GM21619 (cell line): ENCODE data around the gene TUBGCP4.

Experiments
- ATAC-seq: cut with Tn5 transposase; IDR thresholded peaks from one replicate; pipeline ENCODE4 v1.9.1; 2021; ENCODE audit not compliant: unreplicated experiment

The TUBGCP4 gene

DNA sequence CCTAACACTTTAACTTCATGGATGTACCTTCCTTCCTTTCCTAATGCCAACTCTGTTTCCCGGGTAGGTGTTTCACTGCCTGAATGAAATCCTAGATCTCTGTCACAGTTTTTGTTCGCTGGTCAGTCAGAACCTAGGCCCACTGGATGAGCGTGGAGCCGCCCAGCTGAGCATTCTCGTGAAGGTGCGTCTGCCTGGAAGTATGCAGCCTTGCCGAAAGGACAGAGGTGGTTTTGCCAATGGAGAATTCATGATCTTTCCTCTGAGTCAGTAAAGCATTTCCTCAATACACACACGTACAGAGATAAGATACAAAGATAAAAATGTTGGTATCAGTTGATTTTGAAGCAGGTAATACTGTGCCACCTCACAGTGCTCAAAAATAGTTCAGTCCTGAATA is 32.7 kb downstream of the TUBGCP4 start:
- ATAC-seq, result no peak

GRCh38 chr15:43404130-43404529 is 33.2 kb downstream of the TUBGCP4 start:
- no peak for ATAC-seq

- no peak for ATAC-seq
Observed at GRCh38 chr15:43406189-43406588, 35.3 kb downstream of the TUBGCP4 start.

- ATAC-seq, result no peak
Observed at GRCh38 chr15:43406808-43407207, 35.9 kb downstream of the TUBGCP4 start.

- no peak for ATAC-seq
Observed at GRCh38 chr15:43408789-43409188, 37.9 kb downstream of the TUBGCP4 start.

GRCh38 chr15:43410572-43411214 is 39.8 kb downstream of the TUBGCP4 start:
- no peak for ATAC-seq

DNA sequence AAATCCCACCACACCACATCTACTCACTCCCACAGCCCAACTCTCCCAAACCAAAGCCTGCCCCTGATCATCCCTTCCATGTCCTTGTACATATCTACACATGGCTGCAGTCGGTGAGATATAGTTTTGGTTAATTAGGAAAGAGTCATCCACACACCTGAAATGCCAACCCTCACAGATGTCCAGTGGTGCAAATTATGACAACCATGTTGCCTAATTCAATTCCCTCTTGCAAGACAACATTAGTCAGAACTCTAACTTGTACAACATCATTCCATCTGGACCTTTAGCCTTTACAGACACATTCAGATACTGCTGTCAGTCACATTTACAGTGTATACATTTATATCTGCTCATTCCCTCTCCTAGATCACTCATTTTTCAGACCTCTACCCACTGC is 41.2 kb downstream of the TUBGCP4 start:
- no peak for ATAC-seq

- no peak for ATAC-seq
Observed at GRCh38 chr15:43414196-43414595, 43.3 kb downstream of the TUBGCP4 start.

DNA sequence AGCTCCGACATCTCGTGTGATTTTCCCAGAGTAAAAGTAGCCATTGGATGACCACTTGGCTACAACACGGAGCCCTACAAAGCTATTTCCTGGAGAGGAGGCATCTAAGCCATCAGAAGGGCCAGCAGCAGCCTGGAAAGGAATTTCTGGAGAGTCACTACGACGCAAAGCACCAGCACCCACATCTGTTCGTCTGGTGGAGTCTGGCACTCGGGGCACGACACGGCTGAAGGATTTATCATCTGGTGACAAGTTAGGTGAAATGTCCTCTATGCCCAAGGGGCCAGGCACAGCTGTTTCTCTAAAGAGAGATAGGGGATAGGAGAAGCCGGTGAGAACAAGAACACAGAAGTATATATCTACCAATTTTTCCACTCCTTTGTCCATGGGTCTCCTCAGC is 49.5 kb downstream of the TUBGCP4 start:
- ATAC-seq, result no peak

- no peak for ATAC-seq
Observed at GRCh38 chr15:43420876-43421275, 50.0 kb downstream of the TUBGCP4 start.

DNA sequence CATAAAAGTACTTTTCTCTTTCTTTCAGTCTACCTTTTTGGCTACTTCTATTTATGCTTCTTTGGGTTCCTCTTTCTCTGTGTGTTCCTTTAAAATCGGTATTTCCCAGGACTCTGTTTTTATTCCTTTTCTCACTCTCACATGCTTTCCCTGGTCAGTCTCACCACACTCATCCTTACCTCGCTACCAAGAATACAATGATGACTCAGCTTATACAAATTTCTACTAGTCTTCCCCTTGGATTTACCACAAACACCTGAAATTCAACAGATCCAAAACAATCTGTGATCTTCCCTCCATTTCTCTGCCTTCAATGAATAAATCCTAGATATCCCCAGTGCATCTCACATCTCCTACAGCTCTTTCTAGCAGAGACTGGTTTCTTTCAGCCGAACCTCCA is 52.9 kb downstream of the TUBGCP4 start:
- ATAC-seq, result no peak

DNA sequence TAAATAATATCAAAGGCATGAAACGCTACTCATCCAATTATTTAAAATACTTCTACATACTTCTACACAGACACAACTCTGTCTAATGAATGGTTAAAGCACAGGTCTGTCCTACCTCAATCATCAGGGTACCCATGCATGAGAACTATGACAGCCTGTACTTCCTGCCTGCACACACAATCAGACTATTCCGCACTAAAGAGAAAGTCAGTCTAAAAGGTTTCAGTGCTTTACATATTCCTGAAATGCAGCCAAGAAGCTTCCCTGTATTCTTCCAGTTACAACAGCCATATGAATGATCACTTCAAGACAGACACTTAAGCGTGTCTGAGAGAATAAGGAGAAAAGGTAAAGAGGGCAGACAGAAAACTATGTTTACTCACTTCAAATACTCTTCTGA is 58.8 kb downstream of the TUBGCP4 start:
- ATAC-seq, result no peak

DNA sequence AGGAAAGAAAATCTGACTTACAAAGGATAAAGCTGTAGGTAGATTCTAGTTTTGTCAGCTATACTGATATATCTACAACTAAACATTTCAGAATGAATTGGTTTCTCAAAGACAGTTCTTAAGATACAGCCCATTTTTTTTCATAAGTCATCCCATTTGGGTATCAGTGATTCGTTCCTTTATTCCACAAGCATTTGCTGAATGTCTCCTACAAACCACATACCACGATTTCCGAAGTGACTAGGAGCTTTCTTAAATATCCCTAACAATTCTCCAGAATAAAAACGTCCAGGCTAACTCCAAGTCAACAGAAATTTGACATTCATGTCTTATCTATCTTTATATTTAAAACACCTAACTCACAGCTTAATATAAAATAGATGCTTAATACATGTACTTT is 62.3 kb downstream of the TUBGCP4 start:
- no peak for ATAC-seq

GRCh38 chr15:43433661-43434303 is 62.9 kb downstream of the TUBGCP4 start:
- no peak for ATAC-seq

DNA sequence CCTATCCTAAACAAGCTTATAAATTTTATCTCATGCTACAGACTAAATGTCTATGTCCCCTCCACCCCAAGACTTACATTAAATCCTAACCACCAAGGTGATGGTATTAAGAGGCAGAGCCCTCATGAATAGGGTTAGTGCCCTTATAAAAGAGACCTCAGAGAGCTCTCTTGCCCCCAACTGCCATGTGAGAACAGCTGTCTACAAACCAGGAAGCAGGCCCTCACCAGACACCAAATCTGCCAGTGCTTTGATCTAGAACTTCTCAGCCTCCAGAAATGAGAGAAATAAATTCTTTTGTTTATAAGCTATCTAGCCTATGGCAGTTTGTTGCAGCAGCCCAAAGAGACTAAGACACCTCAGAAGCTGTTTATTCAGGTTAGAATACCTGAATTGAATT is 63.5 kb downstream of the TUBGCP4 start:
- ATAC-seq, result no peak

- no peak for ATAC-seq
Observed at GRCh38 chr15:43436395-43436794, 65.5 kb downstream of the TUBGCP4 start.

DNA sequence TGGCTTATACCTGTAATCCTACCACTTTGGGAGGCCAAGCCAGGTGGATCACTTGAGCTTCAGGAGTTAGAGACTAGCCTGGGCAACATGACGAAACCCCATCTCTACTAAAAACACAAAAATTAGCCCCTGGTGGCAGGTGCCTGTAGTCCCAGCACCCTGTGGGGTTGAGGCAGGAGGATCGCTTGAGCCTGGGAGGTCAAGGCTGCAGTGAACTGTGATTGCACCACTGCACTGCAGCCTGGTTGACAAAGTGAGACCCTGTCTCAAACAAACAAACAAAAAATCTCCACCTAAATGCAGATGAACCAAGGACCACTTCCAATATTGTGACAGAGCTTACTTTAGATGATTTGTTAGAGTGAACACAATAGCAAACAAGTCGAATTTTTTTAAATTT is 68.4 kb downstream of the TUBGCP4 start:
- no peak for ATAC-seq

- ATAC-seq, result peak; percentile 69
Observed at GRCh38 chr15:43440721-43441281, 69.9 kb downstream of the TUBGCP4 start.

DNA sequence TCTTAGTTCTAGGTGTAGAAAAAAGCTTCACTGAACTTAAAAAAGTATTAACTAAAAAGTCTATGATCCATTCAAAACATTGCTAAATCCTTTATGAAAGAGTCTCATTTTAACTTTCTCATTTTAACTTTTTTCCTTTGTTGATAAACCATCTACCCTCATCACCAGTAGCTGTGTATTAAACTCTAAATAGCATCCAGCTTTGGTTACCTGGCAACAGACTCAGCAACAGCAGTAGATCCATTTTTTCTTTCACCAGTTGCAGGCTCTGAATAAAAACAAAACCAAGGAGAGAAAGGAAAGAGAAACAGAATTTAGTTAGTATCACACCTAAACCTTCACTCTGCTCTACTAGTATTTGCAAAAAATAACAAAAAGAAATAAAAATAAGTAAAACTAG is 70.4 kb downstream of the TUBGCP4 start:
- peak; percentile 35 for ATAC-seq

GRCh38 chr15:43446344-43446743 is 75.4 kb downstream of the TUBGCP4 start:
- ATAC-seq, result no peak

GRCh38 chr15:43449981-43450380 is 79.1 kb downstream of the TUBGCP4 start:
- no peak for ATAC-seq
